Loucy (cell line): ENCODE results near the gene SUCLG2.

Experiments
- CTCF ChIP-seq: fragments of 200-600 bp; sonication (generic); conservative IDR thresholded peaks from 2 replicates; pipeline ENCODE4 v1.5.1; 2014; ENCODE audit warnings: mild to moderate bottlenecking, antibody characterized with exemption, low read length
- EZH2phosphoT487 ChIP-seq: fragments of 200-600 bp; IDR thresholded peaks from 2 replicates; pipeline ENCODE4 v1.6.1; 2018; ENCODE audit warnings: antibody characterized with exemption, mild to moderate bottlenecking, moderate library complexity, borderline replicate concordance

GRCh38 chr3:67678665-67679064 lies 24.3 kb upstream of the SUCLG2 start:
- no peak for TF ChIP-seq CTCF
- no peak for TF ChIP-seq EZH2phosphoT487
